ENCODE data around the gene AQP3. TPM values are rescaled to one million over a fixed set of nuclear protein-coding genes. Genes with fewer than 3 reads are reported as not detected.

AQP3 gene
- total RNA-seq, 2 donors from 2014 or later, result 2.2 to 2.7 TPM

GRCh38 chr9:33466565-33467495 is 19.4 kb upstream of the AQP3 start:
- TF ChIP-seq CTCF (conservative IDR thresholded peaks at IDR 0.05), result peak; percentile 98
- H3K27ac Mint-ChIP-seq, result no peak overlapping the region
- 82 to 100% methylated on average over 11 to 24 of the region's 24 CpGs for WGBS, 2 experiments (ENCODE audit: insufficient coverage in 1 of 2, insufficient read length in 1 of 2)
- Histone ChIP-seq H3K27me3 (ENCODE audit: control insufficient read depth, insufficient read depth, low read length, poor library complexity, severe bottlenecking) (no peaks in the 10 kb centered on the region), H3K36me3 (ENCODE audit: control insufficient read depth, insufficient read depth, low read length) (peaks cover 78% of the 10 kb centered on the region), H3K27ac (ENCODE audit: low read depth, low read length) (no peak overlapping the region), H3K4me1 (ENCODE audit: control insufficient read depth, insufficient read depth, low read length) (no peaks in the 10 kb centered on the region), H3K9me3 (ENCODE audit: control insufficient read depth, low read length) (no peaks in the 10 kb centered on the region), H3K4me3 (ENCODE audit: low read length) (no peak overlapping the region), H3K9ac (ENCODE audit: extremely low read depth, low read length, poor library complexity, severe bottlenecking) (no peak overlapping the region)
- peaks cover 80% of the 10 kb centered on the region for H3K36me3 Mint-ChIP-seq (ENCODE audit: low read depth)
- no peaks in the 10 kb centered on the region for H3K4me1 Mint-ChIP-seq
- no peaks in the 10 kb centered on the region for H3K9me3 Mint-ChIP-seq
- H3K27me3 Mint-ChIP-seq (ENCODE audit: insufficient read depth), result no peaks in the 10 kb centered on the region
- peak; percentile 95 for DNase-seq
- H3K4me3 Mint-ChIP-seq, result no peak overlapping the region

GRCh38 chr9:33465596-33466564 is 18.5 kb upstream of the AQP3 start:
- no peak overlapping the region for H3K4me3 ChIP-seq (ENCODE audit: low read length)
- H3K9me3 ChIP-seq (ENCODE audit: control insufficient read depth, low read length), result no peaks in the 10 kb centered on the region
- peaks cover 70% of the 10 kb centered on the region for H3K36me3 Mint-ChIP-seq (ENCODE audit: low read depth)
- H3K27ac ChIP-seq (ENCODE audit: low read depth, low read length), result no peak overlapping the region
- no peak overlapping the region for H3K4me3 Mint-ChIP-seq
- 94 to 95% methylated on average over 16 to 27 of the region's 27 CpGs for WGBS, 2 experiments (ENCODE audit: insufficient coverage in 1 of 2, insufficient read length in 1 of 2)
- no peaks in the 10 kb centered on the region for H3K9me3 Mint-ChIP-seq
- no peaks in the 10 kb centered on the region for H3K27me3 Mint-ChIP-seq (ENCODE audit: insufficient read depth)
- H3K4me1 Mint-ChIP-seq, result no peaks in the 10 kb centered on the region
- no peaks in the 10 kb centered on the region for H3K27me3 ChIP-seq (ENCODE audit: control insufficient read depth, insufficient read depth, low read length, poor library complexity, severe bottlenecking)
- DNase-seq, result no peak
- no peaks in the 10 kb centered on the region for H3K4me1 ChIP-seq (ENCODE audit: control insufficient read depth, insufficient read depth, low read length)
- no peak overlapping the region for H3K9ac ChIP-seq (ENCODE audit: extremely low read depth, low read length, poor library complexity, severe bottlenecking)
- TF ChIP-seq CTCF (conservative IDR thresholded peaks at IDR 0.05), result no peak
- H3K27ac Mint-ChIP-seq, result no peak overlapping the region
- H3K36me3 ChIP-seq (ENCODE audit: control insufficient read depth, insufficient read depth, low read length), result peaks cover 76% of the 10 kb centered on the region

- Histone ChIP-seq H3K27ac (ENCODE audit: low read depth, low read length) (no peak overlapping the region), H3K4me1 (ENCODE audit: control insufficient read depth, insufficient read depth, low read length) (no peaks in the 10 kb centered on the region), H3K9ac (ENCODE audit: extremely low read depth, low read length, poor library complexity, severe bottlenecking) (no peak overlapping the region), H3K36me3 (ENCODE audit: control insufficient read depth, insufficient read depth, low read length) (peaks cover 76% of the 10 kb centered on the region), H3K9me3 (ENCODE audit: control insufficient read depth, low read length) (no peaks in the 10 kb centered on the region), H3K27me3 (ENCODE audit: control insufficient read depth, insufficient read depth, low read length, poor library complexity, severe bottlenecking) (no peaks in the 10 kb centered on the region), H3K4me3 (ENCODE audit: low read length) (no peak overlapping the region)
- H3K27ac Mint-ChIP-seq, result no peak overlapping the region
- WGBS, 2 experiments (ENCODE audit: insufficient coverage in 1 of 2, insufficient read length in 1 of 2), result 87 to 94% methylated on average over 6 to 8 of the region's 9 CpGs
- TF ChIP-seq CTCF (conservative IDR thresholded peaks at IDR 0.05), result no peak
- H3K4me1 Mint-ChIP-seq, result no peaks in the 10 kb centered on the region
- DNase-seq, result no peak
- H3K9me3 Mint-ChIP-seq, result no peaks in the 10 kb centered on the region
- H3K27me3 Mint-ChIP-seq (ENCODE audit: insufficient read depth), result no peaks in the 10 kb centered on the region
- peaks cover 63% of the 10 kb centered on the region for H3K36me3 Mint-ChIP-seq (ENCODE audit: low read depth)
- no peak overlapping the region for H3K4me3 Mint-ChIP-seq
Measured at GRCh38 chr9:33465096-33465495, 17.7 kb upstream of the AQP3 start.

All from endodermal cell (in vitro differentiated cells).